ENCODE measurements around the gene DOCK1.

- no peak for TF ChIP-seq CTCF (IDR thresholded peaks at IDR 0.05; ENCODE audit: low read depth, low read length)
- TF ChIP-seq MYC (IDR thresholded peaks at IDR 0.05; ENCODE audit: low read depth, low read length): no peak
Measured at GRCh38 chr10:126902157-126902556, 3.1 kb upstream of the DOCK1 start.

Measured in NB4 (cell line).